Neural progenitor cell (in vitro differentiated cells): ENCODE measurements around the gene SPIN1. TPM values are rescaled to one million over a fixed set of nuclear protein-coding genes. Genes with fewer than 3 reads are reported as not detected.

ENCODE experiments used
- DNase-seq: peaks from one replicate; pipeline ENCODE4 v3.0.0-alpha.2; 2016; ENCODE audit warnings: low spot score
- H2AFZ ChIP-seq: fragments of 200-600 bp; sonication (generic); replicated peaks from 2 replicates; pipeline ENCODE4 v1.6.1; 2016; ENCODE audit warnings: antibody characterized with exemption
- H3F3A ChIP-seq: fragments of 200-600 bp; sonication (generic); 2 replicates; pipeline ENCODE4 v1.6.1; 2016; ENCODE audit warnings: antibody characterized with exemption, low read depth
- H3K27ac ChIP-seq: fragments of 200-600 bp; sonication (generic); 2 replicates; pipeline ENCODE4 v1.5.1; 2016; ENCODE audit warnings: mild to moderate bottlenecking
- H3K27me3 ChIP-seq: fragments of 200-600 bp; sonication (generic); 2 replicates; pipeline ENCODE4 v1.6.1; 2016; ENCODE audit warnings: mild to moderate bottlenecking, moderate library complexity
- H3K36me3 ChIP-seq: fragments of 200-600 bp; sonication (generic); 2 replicates; pipeline ENCODE4 v1.5.1; 2016
- H3K4me1 ChIP-seq: fragments of 200-600 bp; sonication (generic); 2 replicates; pipeline ENCODE4 v1.6.1; 2016; ENCODE audit warnings: mixed run types
- H3K4me2 ChIP-seq: fragments of 200-600 bp; sonication (generic); 2 replicates; pipeline ENCODE4 v1.6.1; 2016
- H3K4me3 ChIP-seq: fragments of 200-600 bp; sonication (generic); 2 replicates; pipeline ENCODE4 v1.5.1; 2016
- H3K79me2 ChIP-seq: fragments of 200-600 bp; sonication (generic); 2 replicates; pipeline ENCODE4 v1.6.1; 2016; ENCODE audit warnings: low read depth
- H3K9ac ChIP-seq: fragments of 200-600 bp; sonication (generic); 2 replicates; pipeline ENCODE4 v1.6.1; 2016
- H3K9me3 ChIP-seq: fragments of 200-600 bp; sonication (generic); 2 replicates; pipeline ENCODE4 v1.5.1; 2016; ENCODE audit warnings: low read depth
- H4K20me1 ChIP-seq: fragments of 200-600 bp; sonication (generic); 2 replicates; pipeline ENCODE4 v1.6.1; 2016; ENCODE audit warnings: low read depth
- H3K27ac Mint-ChIP-seq: 3 replicates; pipeline ENCODE4 v1.8.0; 2021; ENCODE audit warnings: mixed read lengths
- H3K27me3 Mint-ChIP-seq: 2 replicates; pipeline ENCODE4 v1.8.0; 2022; ENCODE audit warnings: low read depth, mild to moderate bottlenecking, inconsistent platforms, moderate library complexity, mixed read lengths; ENCODE audit not compliant: insufficient read depth
- H3K36me3 Mint-ChIP-seq: 3 replicates; pipeline ENCODE4 v1.8.0; 2021; ENCODE audit warnings: mixed read lengths
- H3K4me1 Mint-ChIP-seq: 3 replicates; pipeline ENCODE4 v1.8.0; 2021; ENCODE audit warnings: mixed read lengths
- H3K4me3 Mint-ChIP-seq: 3 replicates; pipeline ENCODE4 v1.8.0; 2021; ENCODE audit warnings: mild to moderate bottlenecking, moderate library complexity, mixed read lengths
- H3K9me3 Mint-ChIP-seq: 3 replicates; pipeline ENCODE4 v1.8.0; 2020; ENCODE audit warnings: mixed read lengths
- CTCF ChIP-seq: fragments of 200-600 bp; sonication (generic); IDR thresholded peaks from 2 replicates; pipeline ENCODE4 v1.5.1; 2017; ENCODE audit warnings: antibody characterized with exemption, mild to moderate bottlenecking
- EZH2 ChIP-seq: fragments of 200-600 bp; sonication (generic); IDR thresholded peaks from 2 replicates; pipeline ENCODE4 v1.6.1; 2017; ENCODE audit warnings: antibody characterized with exemption, mild to moderate bottlenecking, moderate library complexity
- EZH2phosphoT487 ChIP-seq: fragments of 200-600 bp; sonication (generic); IDR thresholded peaks from 2 replicates; pipeline ENCODE4 v1.6.1; 2017; ENCODE audit warnings: antibody characterized with exemption
- total RNA-seq: library from RNA; depleted of rRNA; stranded (reverse); fragments of >200 nt; gene quantifications from 2 replicates; pipeline ENCODE4 v1.2.3, GENCODE V29; 2015; ENCODE audit warnings: low replicate concordance

The SPIN1 gene
- total RNA-seq, 1 donor from 2014 or later: 101 TPM

GRCh38 chr9:88370346-88370745 lies 17.9 kb upstream of the SPIN1 start:
- H3K27ac Mint-ChIP-seq: no peak overlapping the region
- Histone ChIP-seq H3K4me3 (no peak overlapping the region), H3K9me3 (no peaks in the 10 kb centered on the region), H3K9ac (no peak overlapping the region), H3K4me1 (no peaks in the 10 kb centered on the region), H3K79me2 (no peaks in the 10 kb centered on the region), H2AFZ (no peak overlapping the region), H3F3A (no peaks in the 10 kb centered on the region), H4K20me1 (no peaks in the 10 kb centered on the region), H3K36me3 (no peaks in the 10 kb centered on the region), H3K27ac (no peak overlapping the region), H3K4me2 (no peak overlapping the region), H3K27me3 (no peaks in the 10 kb centered on the region)
- DNase-seq: no peak
- H3K9me3 Mint-ChIP-seq: peaks cover 17% of the 10 kb centered on the region
- H3K36me3 Mint-ChIP-seq: no peaks in the 10 kb centered on the region
- H3K27me3 Mint-ChIP-seq: no peaks in the 10 kb centered on the region
- H3K4me1 Mint-ChIP-seq: peaks cover 3% of the 10 kb centered on the region
- TF ChIP-seq CTCF (no peak), EZH2 (no peak), EZH2phosphoT487 (no peak)
- H3K4me3 Mint-ChIP-seq: no peak overlapping the region

- Mint-ChIP-seq H3K27me3 (no peaks in the 10 kb centered on the region), H3K9me3 (peaks cover 11% of the 10 kb centered on the region), H3K4me3 (no peak overlapping the region), H3K4me1 (peaks cover 3% of the 10 kb centered on the region), H3K27ac (no peak overlapping the region), H3K36me3 (no peaks in the 10 kb centered on the region)
- Histone ChIP-seq H3K36me3 (no peaks in the 10 kb centered on the region), H3K4me3 (no peak overlapping the region), H3K27me3 (no peaks in the 10 kb centered on the region), H3F3A (no peaks in the 10 kb centered on the region), H4K20me1 (no peaks in the 10 kb centered on the region), H2AFZ (no peak overlapping the region), H3K27ac (no peak overlapping the region), H3K79me2 (no peaks in the 10 kb centered on the region), H3K9ac (no peak overlapping the region), H3K9me3 (no peaks in the 10 kb centered on the region), H3K4me2 (no peak overlapping the region), H3K4me1 (no peaks in the 10 kb centered on the region)
- TF ChIP-seq EZH2 (no peak), EZH2phosphoT487 (no peak), CTCF (no peak)
- DNase-seq: no peak
Measured at GRCh38 chr9:88372103-88372654, 16.1 kb upstream of the SPIN1 start.

DNA sequence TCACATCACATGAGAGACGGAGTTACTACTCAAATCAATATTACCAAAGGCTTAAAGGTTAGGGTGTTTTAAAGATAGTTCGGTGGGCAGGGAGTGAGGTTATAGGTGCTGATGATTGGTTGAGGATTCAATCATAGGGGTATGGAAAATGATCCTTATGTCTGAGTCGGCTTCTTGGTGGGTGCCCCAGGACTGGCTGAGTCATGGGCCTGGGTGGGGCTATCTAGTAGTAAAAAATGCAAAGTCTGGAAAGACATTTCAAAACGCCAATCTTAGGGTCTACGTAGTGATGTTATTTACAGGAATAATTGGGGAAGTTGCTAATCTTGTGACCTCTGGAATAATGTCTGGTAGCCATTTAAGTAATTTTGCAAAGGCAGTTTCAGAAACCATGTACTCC lies 15.2 kb upstream of the SPIN1 start:
- Histone ChIP-seq H3K9me3 (no peaks in the 10 kb centered on the region), H3K27me3 (no peaks in the 10 kb centered on the region), H4K20me1 (no peaks in the 10 kb centered on the region), H2AFZ (no peak overlapping the region), H3K4me3 (no peak overlapping the region), H3K36me3 (no peaks in the 10 kb centered on the region), H3K27ac (no peak overlapping the region), H3F3A (no peaks in the 10 kb centered on the region), H3K79me2 (no peaks in the 10 kb centered on the region), H3K4me2 (no peak overlapping the region), H3K4me1 (no peaks in the 10 kb centered on the region), H3K9ac (no peak overlapping the region)
- Mint-ChIP-seq H3K4me3 (no peak overlapping the region), H3K4me1 (peaks cover 3% of the 10 kb centered on the region), H3K27me3 (no peaks in the 10 kb centered on the region), H3K9me3 (peaks cover 8% of the 10 kb centered on the region), H3K27ac (no peak overlapping the region), H3K36me3 (no peaks in the 10 kb centered on the region)
- DNase-seq: no peak
- TF ChIP-seq CTCF: no peak
- TF ChIP-seq EZH2: no peak
- TF ChIP-seq EZH2phosphoT487: no peak
